GM18517 (cell line): Measurements from ENCODE around the gene UMPS.
"Not testable (repeated sequence)": the region's sequence is repeated elsewhere in the genome, so short reads cannot be mapped to it uniquely, and the experiment has no call there.

Source experiments
- ATAC-seq: cut with Tn5 transposase; IDR thresholded peaks from one replicate; pipeline ENCODE4 v1.9.1; 2021; ENCODE audit warnings: mild to moderate bottlenecking, moderate library complexity; ENCODE audit not compliant: unreplicated experiment

Gene UMPS

GRCh38 chr3:124705552-124705951, 24.7 kb upstream of the UMPS start:
- ATAC-seq = no peak

GRCh38 chr3:124707223-124707622, 23.0 kb upstream of the UMPS start:
- ATAC-seq = not testable (repeated sequence)

DNA sequence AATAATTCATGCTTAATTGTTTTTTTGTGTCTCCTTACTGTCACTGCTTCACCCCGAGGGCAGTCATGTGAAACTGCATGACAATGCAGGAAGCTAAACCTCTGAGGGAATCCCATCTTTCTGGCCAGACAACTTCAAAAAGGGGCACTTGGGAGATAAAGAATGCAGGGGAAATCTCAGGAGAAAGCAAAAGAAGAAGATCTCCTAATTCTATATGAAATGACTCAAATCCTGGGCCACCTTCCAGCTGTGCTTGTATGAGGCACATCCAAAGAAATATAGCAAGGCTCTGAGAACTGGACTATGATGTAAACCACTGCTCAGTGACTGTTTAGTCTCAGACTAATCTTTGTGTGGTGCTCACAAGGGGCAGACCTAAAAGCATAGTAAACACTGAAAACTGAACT, 22.6 kb upstream of the UMPS start:
- no peak for ATAC-seq

GRCh38 chr3:124714223-124714853, 15.9 kb upstream of the UMPS start:
- no peak for ATAC-seq

GRCh38 chr3:124722589-124722988, 7.7 kb upstream of the UMPS start:
- ATAC-seq = no peak

DNA sequence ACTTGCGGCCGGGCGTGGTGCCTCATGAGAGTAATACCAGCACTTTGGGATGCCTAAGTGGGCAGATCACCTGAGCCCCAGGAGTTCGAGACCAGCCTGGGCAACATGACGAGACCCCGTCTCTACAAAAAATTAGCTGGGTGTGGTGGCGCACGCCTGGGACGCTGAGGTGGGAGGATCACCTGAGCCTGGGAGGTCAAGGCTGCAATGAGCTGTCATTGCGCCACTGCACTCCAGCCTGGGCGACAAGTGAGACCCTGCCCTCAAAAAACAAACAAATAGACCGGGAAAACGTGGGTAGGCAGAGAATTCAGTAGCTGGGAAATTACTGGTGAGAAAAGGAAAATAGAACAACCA, 667 bp downstream of the UMPS start:
- no peak for ATAC-seq

DNA sequence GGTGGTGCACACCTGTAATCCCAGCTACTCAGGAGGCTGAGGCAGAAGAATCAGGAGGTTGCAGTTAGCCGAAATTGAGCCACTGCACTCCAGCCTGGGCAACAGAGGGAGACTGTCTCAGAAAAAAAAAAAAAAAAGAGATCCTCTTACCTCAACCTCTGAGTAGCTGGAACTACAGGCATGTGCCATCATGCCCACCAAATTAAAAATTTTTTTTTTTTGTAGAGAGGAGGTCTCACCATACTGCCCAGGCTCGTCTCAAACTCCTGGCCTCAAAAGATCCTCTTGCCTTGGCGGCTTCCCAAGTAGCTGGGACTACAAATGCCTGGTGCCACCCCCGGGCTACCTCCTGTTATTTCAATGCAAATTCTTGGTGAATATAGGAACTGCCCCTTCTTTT, 1.5 kb downstream of the UMPS start:
- ATAC-seq = no peak

- no peak for ATAC-seq
These were observed 10.8 kb downstream of the UMPS start for GRCh38 chr3:124741027-124741426.

GRCh38 chr3:124745756-124746155, 15.5 kb downstream of the UMPS start:
- ATAC-seq = no peak

GRCh38 chr3:124747111-124747981, 17.1 kb downstream of the UMPS start:
- ATAC-seq = no peak

DNA sequence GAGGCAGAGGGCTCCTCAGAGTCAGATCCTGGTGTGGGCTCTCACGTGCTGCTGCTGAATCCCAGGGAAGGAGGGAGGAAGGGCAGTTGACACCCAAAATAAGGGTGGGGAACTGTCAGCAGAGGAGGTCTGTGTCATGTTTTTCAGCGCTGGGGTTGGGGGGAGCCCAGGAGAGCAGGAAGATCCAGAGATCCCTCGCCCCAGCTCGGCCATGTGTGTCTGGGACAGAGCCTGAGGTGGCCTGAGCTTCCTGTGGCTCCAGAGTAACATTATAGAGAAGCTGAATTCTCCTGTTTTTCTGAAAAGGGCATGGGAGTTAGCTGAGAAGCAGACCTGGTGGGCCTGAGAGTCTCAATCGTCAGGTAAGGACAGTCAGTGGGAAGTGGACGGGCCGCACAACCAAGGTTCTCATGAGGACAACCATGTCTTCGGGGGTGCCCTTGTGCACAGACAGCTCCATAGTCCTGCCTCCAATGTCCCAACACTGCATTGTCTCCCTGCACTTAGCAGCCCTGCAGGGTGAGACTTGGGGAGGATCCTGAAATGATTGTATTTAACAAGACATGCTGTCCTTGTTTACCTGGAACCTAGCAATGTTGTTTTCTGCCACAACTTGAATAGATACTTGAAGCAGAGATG, 18.4 kb downstream of the UMPS start:
- ATAC-seq = no peak

DNA sequence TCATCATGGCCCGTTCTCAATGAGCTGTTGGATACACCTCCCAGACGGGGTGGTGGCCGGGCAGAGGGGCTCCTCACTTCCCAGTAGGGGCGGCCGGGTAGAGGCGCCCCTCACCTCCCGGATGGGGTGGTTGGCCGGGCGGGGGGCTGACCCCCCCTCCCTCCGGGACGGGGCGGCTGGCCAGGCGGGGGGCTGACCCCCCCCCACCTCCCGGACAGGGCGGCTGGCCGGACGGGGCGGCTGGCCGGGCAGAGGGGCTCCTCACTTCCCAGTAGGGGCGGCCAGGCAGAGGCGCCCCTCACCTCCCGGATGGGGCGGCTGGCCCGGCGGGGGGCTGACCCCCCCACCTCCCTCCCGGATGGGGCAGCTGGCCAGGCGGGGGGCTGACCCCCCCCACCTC, 19.6 kb downstream of the UMPS start:
- not testable (repeated sequence) for ATAC-seq

GRCh38 chr3:124751501-124751900, 21.2 kb downstream of the UMPS start:
- ATAC-seq = no peak

DNA sequence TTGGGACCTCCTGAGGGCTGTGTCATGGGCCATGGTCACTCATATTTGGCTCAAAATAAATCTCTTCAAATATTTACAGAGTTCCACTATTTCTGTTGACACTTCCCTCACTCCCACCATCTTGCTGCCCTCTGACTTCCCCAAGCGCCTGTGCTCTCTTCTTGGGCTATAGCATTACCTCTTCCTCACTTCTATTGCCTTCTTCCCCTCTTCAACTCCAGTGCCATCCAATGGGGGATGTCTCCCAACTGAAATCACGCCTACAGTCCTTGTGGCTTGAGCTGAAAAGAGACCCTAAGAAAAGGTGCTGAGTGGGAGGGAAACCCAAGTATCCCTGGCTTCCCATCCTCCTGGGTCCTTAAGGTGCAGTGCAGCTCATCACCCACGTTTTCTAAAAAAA, 21.8 kb downstream of the UMPS start:
- no peak for ATAC-seq

DNA sequence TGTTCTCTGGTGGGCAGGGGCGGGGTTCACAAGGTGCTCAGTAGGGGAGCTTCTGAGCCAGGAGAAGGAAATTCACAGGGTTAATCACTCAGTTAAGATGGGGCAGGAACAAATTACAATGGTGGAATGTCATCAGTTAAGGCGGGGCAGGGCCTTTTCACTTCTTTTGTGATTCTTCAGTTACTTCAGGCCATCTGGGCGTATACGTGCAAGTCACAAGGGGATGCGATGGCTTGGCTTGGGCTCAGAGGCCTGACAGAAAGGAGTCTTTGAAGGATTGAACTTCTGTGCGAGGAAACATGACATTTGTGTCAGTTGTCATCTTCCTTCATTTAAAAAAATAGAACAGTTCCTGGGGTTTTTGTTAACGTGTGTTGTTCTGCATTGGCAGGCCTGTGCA, 27.7 kb downstream of the UMPS start:
- ATAC-seq = not testable (repeated sequence)

GRCh38 chr3:124758851-124759635, 28.8 kb downstream of the UMPS start:
- ATAC-seq = no peak

- no peak for ATAC-seq
These were observed 29.6 kb downstream of the UMPS start for GRCh38 chr3:124759666-124760401.

DNA sequence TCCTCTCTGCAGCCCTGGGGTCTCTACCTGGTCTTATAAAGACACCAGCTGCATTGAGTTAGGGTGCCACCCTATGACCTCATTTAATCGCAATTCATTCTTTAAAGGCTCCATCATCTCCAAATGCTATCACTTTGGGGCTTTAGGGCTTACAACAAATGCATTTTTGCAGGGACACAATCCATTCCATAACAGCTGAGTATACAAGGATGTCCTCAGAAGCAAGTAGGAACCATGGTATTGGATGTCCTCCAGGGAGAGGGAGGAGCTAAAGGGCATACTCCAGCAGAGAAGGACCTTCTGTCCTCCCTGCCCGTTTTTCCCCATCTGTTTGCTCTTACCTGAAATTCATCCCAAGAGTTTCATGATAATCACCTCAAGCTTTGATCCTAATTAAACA, 30.3 kb downstream of the UMPS start:
- no peak for ATAC-seq

- ATAC-seq = peak; percentile 56
These were observed 31.1 kb downstream of the UMPS start for GRCh38 chr3:124761250-124761796.

DNA sequence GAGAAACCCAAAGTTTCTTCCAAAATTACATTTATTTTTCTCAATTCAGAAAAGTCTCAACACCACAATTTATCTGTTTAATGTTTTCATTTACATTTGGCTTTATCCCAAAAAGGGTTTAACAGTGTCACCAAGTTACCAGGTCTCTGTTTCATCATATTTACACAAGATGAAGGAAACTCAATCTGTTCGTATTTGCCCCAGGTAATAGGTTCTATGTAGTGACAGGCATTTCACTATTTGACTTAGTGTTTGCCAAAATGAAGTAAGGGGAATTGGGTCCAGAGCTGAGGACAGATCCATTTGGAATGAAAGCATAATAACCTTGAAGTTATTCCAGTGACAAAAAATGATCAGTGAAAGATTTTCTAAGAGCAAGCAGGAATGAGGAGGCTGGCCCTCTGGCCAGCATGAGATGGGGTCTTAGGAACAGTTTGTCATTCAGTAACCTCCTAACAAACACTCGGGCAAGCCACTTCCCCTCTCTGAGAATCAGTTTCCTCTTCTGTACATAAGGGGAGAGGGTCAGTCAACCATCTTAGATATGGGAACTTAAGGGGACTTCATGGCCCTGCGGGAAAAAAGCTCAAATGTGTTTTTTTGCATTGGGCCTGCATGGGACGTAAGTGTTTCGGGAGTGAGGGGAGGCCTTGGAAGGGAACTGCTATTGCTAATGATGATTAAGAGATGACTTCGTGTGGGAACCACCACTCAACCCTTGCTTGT, 31.8 kb downstream of the UMPS start:
- ATAC-seq = no peak
